Kidney (tissue), 14 donors: ENCODE results near the gene SLC18A3. TPM values are rescaled to one million over a fixed set of nuclear protein-coding genes. Genes with fewer than 3 reads are reported as not detected.
A peak's percentile ranks its signal among the peaks of the same experiment; 100 is the strongest.

Experiments used
- DNase-seq, 5 donors: peaks; one replicate each; pipeline ENCODE4 v3.0.0-alpha.2; 2013 to 2020
- FAIRE-seq: peaks from 2 replicates; lab custom pipeline; 2012; peaks lifted over from hg19 to GRCh38; lab: Jason Lieb, UNC
- H3K27ac ChIP-seq, 2 donors: one replicate each; pipeline ENCODE4 v1.7.0; 2013; ENCODE audit warnings: low read depth in 2 of 2, low read length in 2 of 2, inconsistent platforms in 1 of 2
- H3K27me3 ChIP-seq: one replicate; pipeline ENCODE4 v1.7.1; 2013; ENCODE audit warnings: low read length, inconsistent platforms; ENCODE audit not compliant: control insufficient read depth, insufficient read depth
- H3K36me3 ChIP-seq, 3 donors: one replicate each; pipeline versions ENCODE4 v1.7.0 to v1.7.1; 2013; ENCODE audit warnings: low read length in 3 of 3, control low read depth in 1 of 3, inconsistent platforms in 1 of 3; ENCODE audit not compliant: insufficient read depth in 3 of 3, control insufficient read depth in 2 of 3
- H3K4me1 ChIP-seq, 3 donors: one replicate each; pipeline versions ENCODE4 v1.7.0 to v1.7.1; 2013; ENCODE audit warnings: low read length in 3 of 3, inconsistent platforms in 1 of 3, low read depth in 1 of 3; ENCODE audit not compliant: control insufficient read depth in 2 of 3, insufficient read depth in 2 of 3
- H3K4me3 ChIP-seq, 3 donors: one replicate each; pipeline versions ENCODE4 v1.7.0 to v1.8.1; 2013; ENCODE audit warnings: low read length in 3 of 3, control low read depth in 1 of 3, inconsistent platforms in 1 of 3
- H3K9ac ChIP-seq, 3 donors: one replicate each; pipeline versions ENCODE4 v1.7.0 to v1.7.1; 2013; ENCODE audit warnings: low read length in 3 of 3, control low read depth in 1 of 3, inconsistent platforms in 1 of 3
- H3K9me3 ChIP-seq, 3 donors: one replicate each; pipeline versions ENCODE4 v1.7.0 to v1.7.1; 2013; ENCODE audit warnings: low read length in 3 of 3, control low read depth in 1 of 3, inconsistent platforms in 1 of 3; ENCODE audit not compliant: control insufficient read depth in 2 of 3, insufficient read depth in 1 of 3
- intact Hi-C: fragments of 100-400 bp; cut with DNase I; formaldehyde crosslinking; loops from one replicate; pipeline ENCODE4 v1.11.1; 2022
- polyA plus RNA-seq: library from polyadenylated mRNA; stranded (reverse); fragments of 350-450 nt; fragmentation: Illumina TruSeq; extraction: RNeasy Lipid Tissue Mini Kit (QIAGEN cat#74804); gene quantifications from one replicate; pipeline ENCODE4 v1.2.3, GENCODE V29; 2014; ENCODE audit warnings: low read depth, low replicate concordance; ENCODE audit not compliant: insufficient read depth
- total RNA-seq: library from RNA; stranded (reverse); fragmentation: NEBNext Ultra II Directional; extraction: Animal tissue kit (Norgen Biotek cat#: 25700); gene quantifications from one replicate; pipeline ENCODE4 v1.2.1, GENCODE V29; 2021
- TF ChIP-seq, protein P1 (sequence below): IDR thresholded peaks from 3 replicates; pipeline ENCODE4 v1.5.1; 2012; ENCODE audit warnings: mild to moderate bottlenecking, moderate library complexity, borderline replicate concordance; ENCODE audit not compliant: insufficient read depth; ENCODE audit errors: extremely low read depth
- donor health status: control.
- donor health status: control.
- donor health status: control.
- donor health status: control.
- donor health status: control.
- donor health status: DM: yes; HTN: yes; CAD: no.
- donor health status: Normal renal cell carcinoma (clear cell type).

SLC18A3 gene
- total and polyA plus RNA-seq, 2 donors from 2014 or later: not detected

DNA sequence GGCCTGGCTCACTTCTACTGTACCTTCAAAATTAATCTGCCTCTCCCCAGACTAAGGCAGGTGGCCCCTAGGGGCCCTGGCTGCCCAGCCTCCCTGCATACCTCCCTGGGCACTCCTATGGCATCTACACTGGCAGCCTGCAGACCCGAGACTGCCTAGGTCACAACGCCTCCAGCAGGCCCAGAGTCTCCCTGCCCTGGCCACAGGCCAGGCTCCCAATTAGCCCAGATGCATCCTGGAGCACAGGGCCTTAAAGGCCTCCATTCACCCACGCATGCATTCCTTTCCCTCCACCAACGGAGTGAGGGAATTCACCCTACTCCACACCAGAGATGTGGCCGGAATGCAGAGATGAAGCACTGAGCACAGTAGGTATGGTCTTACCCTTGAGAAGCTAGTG lies 5.6 kb downstream of the SLC18A3 start:
- Histone ChIP-seq H3K36me3 (no peaks in the 10 kb centered on the region), H3K4me1 (peaks cover 0 to 13% (median 0%) of the 10 kb centered on the region in 3 donors), H3K27ac (no peak overlapping the region), H3K4me3 (no peak overlapping the region), H3K9me3 (no peaks in the 10 kb centered on the region), H3K9ac (no peak overlapping the region), H3K27me3 (peaks cover 47% of the 10 kb centered on the region)
- FAIRE-seq: no peak
- intact Hi-C loops: no loop called here
- TF ChIP-seq, protein P1, sequence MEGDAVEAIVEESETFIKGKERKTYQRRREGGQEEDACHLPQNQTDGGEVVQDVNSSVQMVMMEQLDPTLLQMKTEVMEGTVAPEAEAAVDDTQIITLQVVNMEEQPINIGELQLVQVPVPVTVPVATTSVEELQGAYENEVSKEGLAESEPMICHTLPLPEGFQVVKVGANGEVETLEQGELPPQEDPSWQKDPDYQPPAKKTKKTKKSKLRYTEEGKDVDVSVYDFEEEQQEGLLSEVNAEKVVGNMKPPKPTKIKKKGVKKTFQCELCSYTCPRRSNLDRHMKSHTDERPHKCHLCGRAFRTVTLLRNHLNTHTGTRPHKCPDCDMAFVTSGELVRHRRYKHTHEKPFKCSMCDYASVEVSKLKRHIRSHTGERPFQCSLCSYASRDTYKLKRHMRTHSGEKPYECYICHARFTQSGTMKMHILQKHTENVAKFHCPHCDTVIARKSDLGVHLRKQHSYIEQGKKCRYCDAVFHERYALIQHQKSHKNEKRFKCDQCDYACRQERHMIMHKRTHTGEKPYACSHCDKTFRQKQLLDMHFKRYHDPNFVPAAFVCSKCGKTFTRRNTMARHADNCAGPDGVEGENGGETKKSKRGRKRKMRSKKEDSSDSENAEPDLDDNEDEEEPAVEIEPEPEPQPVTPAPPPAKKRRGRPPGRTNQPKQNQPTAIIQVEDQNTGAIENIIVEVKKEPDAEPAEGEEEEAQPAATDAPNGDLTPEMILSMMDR: no peak
- peak in 1 of 5 donors; percentile 13 for DNase-seq

DNA sequence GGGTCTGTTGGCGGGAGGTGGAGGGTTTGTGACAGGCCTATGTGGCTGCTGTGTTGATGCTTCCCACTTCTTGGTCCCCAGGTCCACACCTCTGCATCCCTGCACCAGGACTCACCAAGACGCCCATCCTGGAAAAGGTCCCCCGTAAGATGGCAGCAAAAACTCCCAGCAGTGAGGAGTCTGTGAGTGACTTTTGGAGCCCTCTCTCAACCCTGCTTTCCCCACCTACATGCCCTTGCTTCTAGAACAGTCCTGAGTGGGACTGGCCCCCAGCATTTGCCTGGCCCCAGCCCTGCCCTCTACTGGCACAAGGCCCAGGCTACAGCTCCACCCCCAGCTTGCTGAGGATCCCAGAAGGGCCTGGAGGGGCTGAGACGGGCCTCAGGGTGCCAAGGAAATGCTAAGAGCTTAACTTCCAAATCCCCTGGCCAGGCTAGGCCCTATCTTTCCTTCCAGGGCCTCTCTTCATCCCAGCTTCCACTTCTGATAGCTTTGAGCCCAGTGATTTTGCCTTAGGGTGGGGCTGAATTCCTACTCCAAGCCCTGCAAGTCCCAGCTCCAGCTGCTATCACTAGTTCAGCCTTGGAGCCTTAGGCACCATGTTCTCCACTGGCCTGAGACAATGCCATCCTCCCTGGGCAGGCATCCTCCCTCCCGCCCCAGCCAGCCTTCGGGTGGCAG lies 6.5 kb downstream of the SLC18A3 start:
- FAIRE-seq (no peak), DNase-seq (peak in 1 of 5 donors; percentile 26)
- intact Hi-C loops: no loop called here
- Histone ChIP-seq H3K9me3 (no peaks in the 10 kb centered on the region), H3K27ac (no peak overlapping the region), H3K27me3 (peaks cover 39% of the 10 kb centered on the region), H3K4me3 (no peak overlapping the region), H3K4me1 (peaks cover 0 to 8% (median 0%) of the 10 kb centered on the region in 3 donors), H3K9ac (no peak overlapping the region), H3K36me3 (no peaks in the 10 kb centered on the region)
- TF ChIP-seq, protein P1: no peak

DNA sequence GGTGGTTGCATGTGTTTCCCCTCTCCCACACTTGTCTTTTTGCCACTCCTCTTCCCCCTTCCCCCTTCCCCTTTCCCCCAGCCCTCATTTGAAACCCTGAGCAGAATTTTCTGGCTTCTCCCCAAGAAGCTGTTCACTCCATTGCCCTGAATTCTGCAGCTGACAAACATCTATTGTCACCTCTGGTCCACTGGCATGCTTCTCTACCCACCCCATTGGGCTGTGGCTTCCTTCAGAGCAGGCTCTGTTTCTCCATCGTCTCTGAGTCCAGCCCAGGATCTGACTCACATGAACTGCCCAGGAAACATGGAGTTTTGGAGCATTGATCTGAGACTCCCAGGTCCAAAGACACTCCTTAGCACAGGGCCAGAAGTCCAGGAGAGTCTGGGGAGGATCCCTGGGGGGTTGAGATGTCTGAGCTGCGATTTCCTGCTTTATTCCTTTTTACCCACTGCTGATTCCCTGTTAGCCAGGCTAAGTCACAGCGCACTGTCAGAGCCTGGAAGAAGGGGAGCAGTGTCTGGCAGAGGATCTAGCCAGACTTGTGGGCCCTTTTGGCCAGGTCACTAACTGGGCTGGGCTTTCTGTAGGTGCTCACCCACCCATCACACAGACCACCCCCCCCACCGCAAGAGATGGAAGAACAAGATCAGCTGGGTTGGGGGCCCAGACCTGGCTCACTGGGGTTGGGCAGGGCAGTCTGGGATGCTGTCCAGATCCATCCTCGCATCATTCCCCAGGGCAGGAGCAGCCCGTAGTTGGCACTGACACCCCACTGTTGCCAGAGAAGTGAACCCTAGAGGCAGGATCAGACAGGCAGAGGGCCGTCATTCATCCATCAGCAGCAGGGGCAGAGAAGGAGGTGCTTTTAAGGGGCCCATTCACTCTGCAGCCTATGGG lies 7.3 kb downstream of the SLC18A3 start:
- peaks cover 0 to 4% (median 0%) of the 10 kb centered on the region in 3 donors for H3K4me1 ChIP-seq
- no peaks in the 10 kb centered on the region for H3K36me3 ChIP-seq
- H3K4me3 ChIP-seq: no peak overlapping the region
- H3K27me3 ChIP-seq: peaks cover 31% of the 10 kb centered on the region
- no peak for FAIRE-seq
- TF ChIP-seq, protein P1: no peak
- DNase-seq: peak in 1 of 5 donors; percentile 22
- H3K27ac ChIP-seq: no peak overlapping the region
- no peaks in the 10 kb centered on the region for H3K9me3 ChIP-seq
- no peak overlapping the region for H3K9ac ChIP-seq
- intact Hi-C loops: no loop called here
